Measurements from ENCODE around the gene ACADSB. TPM values are rescaled to one million over a fixed set of nuclear protein-coding genes. Genes with fewer than 3 reads are reported as not detected.

The ACADSB gene
- total and polyA plus RNA-seq, 9 donors, result 8.8 to 26.6 (median 24.0) TPM

DNA sequence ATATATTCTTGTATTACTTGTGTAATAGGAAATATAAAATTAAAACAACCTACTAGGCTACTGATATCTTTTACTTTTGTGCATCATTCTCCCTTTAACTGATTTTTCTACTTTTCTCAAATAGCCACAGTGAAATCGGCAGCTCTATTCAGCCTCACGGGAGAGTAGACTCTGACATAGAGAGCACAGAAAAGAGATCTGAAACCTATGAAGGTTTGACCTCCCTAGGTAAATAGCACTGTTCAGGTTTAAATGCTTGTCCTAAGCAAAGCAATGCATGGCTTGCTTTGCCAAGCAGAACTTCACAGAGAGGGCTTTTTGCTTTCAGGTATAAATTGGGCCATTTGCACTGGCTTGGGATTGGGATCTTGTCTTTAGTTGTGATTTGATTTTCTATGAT is 53.1 kb downstream of the ACADSB start:
- H3K27me3 ChIP-seq, result no peaks in the 10 kb centered on the region
- H3K27ac ChIP-seq, result no peak overlapping the region
- no peak for DNase-seq
- no peaks in the 10 kb centered on the region for H3K4me1 ChIP-seq (ENCODE audit: insufficient read depth)
- H3K36me3 ChIP-seq, result no peaks in the 10 kb centered on the region
- intact Hi-C loops (cut with DNase I), result no loop called here
- 78 to 91% (median 89%) methylated on average over 2 of the region's 2 CpGs for WGBS, 3 donors
- no peak for TF ChIP-seq POLR2A (IDR thresholded peaks at IDR 0.05)
- no peak for TF ChIP-seq EP300 (IDR thresholded peaks at IDR 0.05)
- TF ChIP-seq, protein P1, sequence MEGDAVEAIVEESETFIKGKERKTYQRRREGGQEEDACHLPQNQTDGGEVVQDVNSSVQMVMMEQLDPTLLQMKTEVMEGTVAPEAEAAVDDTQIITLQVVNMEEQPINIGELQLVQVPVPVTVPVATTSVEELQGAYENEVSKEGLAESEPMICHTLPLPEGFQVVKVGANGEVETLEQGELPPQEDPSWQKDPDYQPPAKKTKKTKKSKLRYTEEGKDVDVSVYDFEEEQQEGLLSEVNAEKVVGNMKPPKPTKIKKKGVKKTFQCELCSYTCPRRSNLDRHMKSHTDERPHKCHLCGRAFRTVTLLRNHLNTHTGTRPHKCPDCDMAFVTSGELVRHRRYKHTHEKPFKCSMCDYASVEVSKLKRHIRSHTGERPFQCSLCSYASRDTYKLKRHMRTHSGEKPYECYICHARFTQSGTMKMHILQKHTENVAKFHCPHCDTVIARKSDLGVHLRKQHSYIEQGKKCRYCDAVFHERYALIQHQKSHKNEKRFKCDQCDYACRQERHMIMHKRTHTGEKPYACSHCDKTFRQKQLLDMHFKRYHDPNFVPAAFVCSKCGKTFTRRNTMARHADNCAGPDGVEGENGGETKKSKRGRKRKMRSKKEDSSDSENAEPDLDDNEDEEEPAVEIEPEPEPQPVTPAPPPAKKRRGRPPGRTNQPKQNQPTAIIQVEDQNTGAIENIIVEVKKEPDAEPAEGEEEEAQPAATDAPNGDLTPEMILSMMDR (IDR thresholded peaks at IDR 0.05), result no peak
- H3K9me3 ChIP-seq, result no peaks in the 10 kb centered on the region
- no peak overlapping the region for H3K4me3 ChIP-seq

DNA sequence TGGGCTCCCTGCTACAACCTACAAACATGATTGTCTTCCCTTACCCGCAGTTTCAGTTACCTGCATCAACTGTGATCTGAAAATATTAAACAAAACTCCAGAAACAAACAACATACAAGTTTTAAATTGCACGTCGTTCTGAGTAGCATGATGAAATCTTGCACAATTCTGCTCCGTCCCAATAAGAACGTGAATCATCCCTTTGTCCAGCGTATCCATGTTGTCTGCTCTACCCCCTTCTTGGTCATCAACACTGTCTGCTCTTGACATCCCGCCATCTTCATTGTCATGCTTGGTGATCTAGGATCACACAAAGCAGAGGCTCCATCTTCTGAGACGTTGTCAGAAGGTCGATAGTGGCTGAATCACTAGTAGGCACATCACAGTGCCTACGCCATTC is 53.9 kb downstream of the ACADSB start:
- WGBS, 3 donors, result 75 to 82% (median 78%) methylated on average over 10 of the region's 10 CpGs
- Histone ChIP-seq H3K27me3 (no peaks in the 10 kb centered on the region), H3K36me3 (no peaks in the 10 kb centered on the region), H3K9me3 (no peaks in the 10 kb centered on the region), H3K4me3 (no peak overlapping the region), H3K4me1 (ENCODE audit: insufficient read depth) (no peaks in the 10 kb centered on the region), H3K27ac (no peak overlapping the region)
- no peak for DNase-seq
- TF ChIP-seq POLR2A (IDR thresholded peaks at IDR 0.05) (no peak), EP300 (IDR thresholded peaks at IDR 0.05) (no peak)
- TF ChIP-seq, protein P1 (IDR thresholded peaks at IDR 0.05), result no peak
- intact Hi-C loops (cut with DNase I), result no loop called here

DNA sequence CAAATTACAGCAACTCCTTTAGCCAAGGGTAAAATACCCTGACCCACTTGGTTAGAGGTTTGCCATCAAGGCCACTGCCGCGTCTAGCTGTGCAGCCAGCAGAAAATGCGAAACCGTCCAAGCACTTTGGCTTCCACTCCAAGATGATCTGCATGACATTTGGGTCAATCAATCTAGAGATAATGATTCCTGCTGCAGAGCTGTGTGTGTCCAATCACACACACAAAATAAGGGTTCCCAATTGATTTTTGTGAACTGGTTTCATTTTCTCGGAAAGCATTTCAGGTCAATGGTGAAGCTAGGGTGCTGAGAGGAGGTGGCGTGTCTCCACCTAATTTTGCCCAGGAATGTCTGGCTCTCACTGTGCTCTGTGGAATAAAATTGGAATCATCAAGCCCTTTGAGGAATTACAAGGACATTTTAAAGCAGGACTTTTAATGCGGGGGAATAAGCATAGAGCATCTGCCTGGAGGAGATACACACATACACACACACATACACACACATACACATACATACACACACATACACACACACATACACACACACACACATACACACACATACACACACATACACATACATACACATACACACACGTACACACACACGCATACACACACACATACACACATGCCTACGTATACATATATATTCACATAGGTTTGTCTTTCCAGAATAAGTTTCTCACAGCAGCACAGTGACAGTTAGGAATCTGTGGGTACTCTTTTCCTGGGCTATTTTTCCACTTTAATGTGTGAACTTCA is 59.5 kb downstream of the ACADSB start:
- no peaks in the 10 kb centered on the region for H3K4me1 ChIP-seq (ENCODE audit: insufficient read depth)
- no peaks in the 10 kb centered on the region for H3K36me3 ChIP-seq
- H3K4me3 ChIP-seq, result no peak overlapping the region
- no peak for DNase-seq
- intact Hi-C loops (cut with DNase I), result no loop called here
- 77 to 83% (median 80%) methylated on average over 10 of the region's 10 CpGs for WGBS, 3 donors
- H3K27me3 ChIP-seq, result no peaks in the 10 kb centered on the region
- H3K27ac ChIP-seq, result no peak overlapping the region
- TF ChIP-seq POLR2A (IDR thresholded peaks at IDR 0.05) (no peak), EP300 (IDR thresholded peaks at IDR 0.05) (no peak)
- TF ChIP-seq, protein P1 (IDR thresholded peaks at IDR 0.05), result no peak
- no peaks in the 10 kb centered on the region for H3K9me3 ChIP-seq

DNA sequence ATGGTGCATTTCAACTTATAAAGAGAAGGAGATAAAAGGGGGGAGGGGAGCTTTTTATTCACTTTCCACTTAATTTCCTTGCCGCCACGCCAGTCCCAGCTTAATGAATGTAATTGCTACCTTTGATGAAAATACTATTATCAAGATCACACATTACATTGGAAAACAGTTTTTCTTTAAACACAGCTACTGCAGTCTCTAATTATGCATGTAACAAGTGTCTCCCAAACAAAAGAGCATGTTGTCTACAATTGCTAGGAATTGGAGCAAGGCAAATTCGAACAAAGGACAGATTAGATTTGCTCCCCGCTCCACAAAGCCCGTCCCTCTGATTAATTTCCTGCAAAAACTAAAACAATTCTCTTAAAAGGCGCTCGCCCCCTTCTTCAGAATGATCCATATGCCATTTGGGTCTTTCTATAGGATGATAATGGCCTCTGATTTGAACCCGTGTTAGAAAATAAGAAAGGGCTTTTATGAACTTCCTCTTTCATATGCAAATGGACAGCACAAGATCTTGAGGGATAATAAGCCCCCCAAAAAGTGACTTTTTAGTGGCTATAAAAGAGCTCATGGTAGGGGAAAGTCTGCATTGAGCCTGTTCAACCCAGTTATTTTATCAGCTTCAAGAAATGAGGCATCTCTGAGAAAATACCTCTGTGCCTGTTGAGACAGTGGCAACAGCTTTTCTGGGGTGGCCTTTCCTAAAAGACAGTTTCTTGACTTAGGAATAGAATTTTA is 60.6 kb downstream of the ACADSB start:
- Histone ChIP-seq H3K4me1 (ENCODE audit: insufficient read depth) (no peaks in the 10 kb centered on the region), H3K9me3 (no peaks in the 10 kb centered on the region), H3K27ac (no peak overlapping the region), H3K36me3 (no peaks in the 10 kb centered on the region), H3K27me3 (no peaks in the 10 kb centered on the region), H3K4me3 (no peak overlapping the region)
- intact Hi-C loops (cut with DNase I), result no loop called here
- TF ChIP-seq, protein P1 (IDR thresholded peaks at IDR 0.05), result no peak
- TF ChIP-seq POLR2A (IDR thresholded peaks at IDR 0.05), result no peak
- TF ChIP-seq EP300 (IDR thresholded peaks at IDR 0.05), result no peak
- WGBS, 3 donors, result 60 to 71% (median 65%) methylated on average over 8 of the region's 8 CpGs
- DNase-seq, result no peak

Data from ovary (tissue), 9 donors.